GM15510 (cell line): ENCODE data around the gene FARSA.

ENCODE experiments used
- POLR2A ChIP-seq: IDR thresholded peaks from 3 replicates; pipeline ENCODE4 v1.6.1; 2011; ENCODE audit warnings: borderline replicate concordance; ENCODE audit not compliant: insufficient read length; ENCODE audit errors: extremely low read depth

FARSA gene

GRCh38 chr19:12956446-12957388 is 23.2 kb upstream of the FARSA start, which contains the start of gene GADD45GIP1:
GADD45GIP1 (minus strand) TSS chr19:12957223; CDS start chr19:12957212, 11 bp downstream.
- TF ChIP-seq POLR2A: peak; percentile 96

- no peak for TF ChIP-seq POLR2A
Observed at GRCh38 chr19:12955996-12956395, 22.5 kb upstream of the FARSA start.

GRCh38 chr19:12954612-12954962 is 21.1 kb upstream of the FARSA start:
- TF ChIP-seq POLR2A: no peak

GRCh38 chr19:12953799-12954611 is 20.5 kb upstream of the FARSA start:
- no peak for TF ChIP-seq POLR2A

DNA sequence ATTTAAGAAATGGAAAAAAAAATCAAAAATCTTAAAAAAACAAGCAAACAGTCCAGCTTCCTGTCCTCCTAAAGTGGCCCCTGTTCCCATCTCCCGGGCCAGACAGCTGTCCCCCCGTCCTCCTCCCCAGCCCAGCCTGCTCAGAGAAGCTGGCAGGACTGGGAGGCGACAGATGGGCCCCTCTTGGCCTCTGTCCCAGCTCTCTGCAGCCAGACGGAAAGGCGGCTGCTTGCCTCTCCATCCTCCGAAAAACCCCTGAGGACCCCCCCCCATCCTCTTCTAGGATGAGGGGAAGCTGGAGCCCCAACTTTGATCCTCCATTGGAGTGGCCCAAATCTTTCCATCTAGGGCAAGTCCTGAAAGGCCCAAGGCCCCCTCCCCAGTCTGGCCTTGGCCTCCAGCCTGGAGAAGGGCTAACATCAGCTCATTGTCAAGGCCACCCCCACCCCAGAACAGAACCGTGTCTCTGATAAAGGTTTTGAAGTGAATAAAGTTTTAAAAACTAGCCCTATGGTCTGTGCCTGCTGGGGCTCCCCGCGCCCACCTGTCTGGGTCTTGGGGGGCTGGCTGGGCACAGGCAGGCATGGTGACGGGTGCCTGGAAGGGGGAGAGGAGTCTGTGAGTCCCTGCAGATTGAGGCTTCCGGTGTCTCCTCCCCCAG is 19.8 kb upstream of the FARSA start:
- no peak for TF ChIP-seq POLR2A

DNA sequence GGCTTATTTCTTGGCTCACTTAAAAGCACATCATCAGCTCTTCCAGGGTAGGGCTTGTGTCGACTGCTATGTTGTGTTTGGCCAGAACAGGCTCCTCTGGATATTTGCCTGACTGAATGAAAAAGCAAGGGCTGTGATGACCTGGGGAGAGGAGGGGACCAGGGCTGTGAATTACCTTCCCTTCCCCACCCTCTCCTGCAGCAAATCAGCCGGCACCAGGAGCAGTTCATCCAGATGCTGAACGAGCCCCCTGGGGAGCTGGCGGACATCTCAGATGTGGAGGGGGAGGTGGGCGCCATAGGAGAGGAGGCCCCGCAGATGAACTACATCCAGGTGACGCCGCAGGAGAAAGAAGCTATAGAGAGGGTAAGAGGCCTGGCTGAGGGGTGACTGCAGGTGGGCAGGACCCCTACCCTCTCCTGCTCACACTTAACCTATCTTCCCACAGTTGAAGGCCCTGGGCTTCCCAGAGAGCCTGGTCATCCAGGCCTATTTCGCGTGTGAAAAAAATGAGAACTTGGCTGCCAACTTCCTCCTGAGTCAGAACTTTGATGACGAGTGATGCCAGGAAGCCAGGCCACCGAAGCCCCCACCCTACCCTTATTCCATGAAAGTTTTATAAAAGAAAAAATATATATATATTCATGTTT is 19.1 kb upstream of the FARSA start:
- TF ChIP-seq POLR2A: no peak

DNA sequence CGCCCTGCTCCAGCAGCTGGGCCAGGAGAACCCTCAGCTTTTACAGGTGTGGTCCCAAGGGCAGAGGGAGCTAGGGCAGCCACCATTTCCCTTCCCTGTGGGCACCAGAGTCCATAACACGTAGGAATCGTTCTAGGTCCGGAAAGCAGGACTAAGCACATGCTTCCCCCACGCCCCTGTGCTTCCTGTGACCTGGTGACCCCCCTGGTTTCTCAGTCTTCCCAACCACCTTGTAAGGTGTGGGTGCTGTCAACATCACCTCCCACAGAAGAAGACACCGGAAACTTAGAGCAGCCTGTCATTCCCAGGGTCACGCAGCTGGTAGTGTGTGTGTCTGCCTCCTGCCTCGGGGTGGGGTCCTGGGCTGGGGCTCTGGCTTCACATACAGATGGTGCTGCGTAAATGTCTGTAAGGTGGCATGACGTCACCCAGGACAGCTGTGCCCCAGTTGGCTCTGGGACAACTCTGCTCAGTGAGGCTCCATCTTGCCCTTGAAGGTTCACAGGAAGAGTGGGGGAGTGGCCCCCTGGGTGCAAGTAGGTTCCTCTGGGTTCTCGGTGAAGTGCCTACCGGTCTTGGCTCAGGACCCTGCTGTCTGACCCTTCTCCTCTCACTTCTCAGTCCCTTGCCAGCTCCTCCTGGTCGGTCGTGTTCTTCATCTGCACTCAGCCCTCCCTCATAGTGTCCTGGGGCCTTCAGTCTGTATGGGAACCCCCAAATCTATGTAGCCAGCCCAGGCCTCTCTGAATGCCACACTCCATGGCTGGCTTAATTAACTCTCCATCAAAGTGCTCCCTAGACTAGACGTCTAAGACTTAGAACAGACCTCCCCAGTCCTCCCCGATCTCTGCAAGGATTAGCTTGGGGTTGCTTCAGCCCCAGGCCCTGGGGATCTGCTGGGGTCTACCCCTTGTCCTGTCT is 16.1 kb upstream of the FARSA start:
- TF ChIP-seq POLR2A: no peak

DNA sequence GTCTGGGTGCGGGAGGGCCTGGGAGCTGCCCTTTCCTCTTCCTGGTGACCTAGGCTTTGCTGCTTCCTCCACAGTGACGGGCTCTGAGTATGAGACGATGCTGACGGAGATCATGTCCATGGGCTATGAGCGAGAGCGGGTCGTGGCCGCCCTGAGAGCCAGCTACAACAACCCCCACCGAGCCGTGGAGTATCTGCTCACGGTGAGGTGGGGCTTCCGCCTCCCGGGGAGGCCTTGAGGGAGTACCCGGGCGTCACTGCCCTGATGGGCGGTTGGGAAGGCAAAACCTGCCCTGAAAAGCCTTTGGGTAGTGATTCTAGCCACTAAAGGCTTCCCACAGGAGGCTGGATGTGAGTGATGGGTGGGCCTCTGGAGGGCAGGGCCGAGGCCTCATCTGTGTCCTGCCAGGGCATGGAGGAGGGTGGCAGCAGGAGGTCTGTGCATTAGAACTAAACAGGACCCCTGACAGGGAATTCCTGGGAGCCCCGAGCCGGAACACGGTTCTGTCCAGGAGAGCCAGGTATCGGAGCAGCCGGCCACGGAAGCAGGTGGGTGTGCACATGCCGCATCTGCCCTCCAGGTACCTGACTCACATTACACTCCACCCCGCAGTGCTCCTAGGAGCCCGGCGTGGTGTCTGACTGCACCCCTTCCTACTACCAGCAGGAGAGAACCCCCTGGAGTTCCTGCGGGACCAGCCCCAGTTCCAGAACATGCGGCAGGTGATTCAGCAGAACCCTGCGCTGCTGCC is 15.3 kb upstream of the FARSA start:
- no peak for TF ChIP-seq POLR2A

GRCh38 chr19:12947702-12948611 is 14.4 kb upstream of the FARSA start:
- TF ChIP-seq POLR2A: peak; percentile 11

DNA sequence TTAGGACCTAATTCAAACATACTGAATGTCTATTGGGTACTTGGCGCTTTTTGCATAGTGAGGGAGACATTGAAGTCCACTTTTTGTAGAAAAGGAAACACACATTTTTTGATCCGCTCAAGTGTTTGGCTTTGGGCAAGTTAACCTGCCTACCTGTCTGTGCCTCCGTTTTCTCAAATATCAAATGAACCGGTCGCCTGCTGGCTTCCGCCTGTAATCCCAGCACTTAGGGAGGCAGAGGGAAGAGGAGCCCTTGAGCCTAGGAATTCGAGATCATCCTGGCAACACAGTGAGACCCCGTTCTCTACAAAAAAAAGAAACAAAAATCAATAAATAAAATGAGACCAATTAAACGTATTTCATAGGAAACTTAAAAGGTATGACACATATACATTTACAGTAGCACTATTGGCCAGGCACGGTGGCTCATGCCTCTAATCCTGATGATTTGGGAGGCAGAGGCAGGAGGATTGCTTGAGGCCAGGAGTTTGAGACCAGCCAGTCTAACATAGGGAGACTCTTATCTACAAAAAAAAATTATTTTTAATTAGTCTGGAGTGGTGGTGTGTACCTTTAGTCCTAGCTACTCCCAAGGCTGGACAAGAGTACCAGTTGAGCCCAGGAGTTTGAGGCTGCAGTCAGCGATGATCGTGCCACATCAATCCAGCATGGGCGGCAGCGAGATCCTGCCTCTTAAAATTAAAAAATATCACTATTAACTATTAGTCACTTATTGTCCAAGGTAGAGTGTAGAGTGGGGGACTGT is 13.4 kb upstream of the FARSA start:
- TF ChIP-seq POLR2A: no peak

GRCh38 chr19:12946092-12946721 is 12.7 kb upstream of the FARSA start:
- no peak for TF ChIP-seq POLR2A
